GM12892 (cell line): ENCODE results near the gene HYDIN.

Experiments used
- POLR2A ChIP-seq: IDR thresholded peaks from 2 replicates; pipeline ENCODE4 v1.6.1; 2011; ENCODE audit warnings: low read depth, low read length, control low read depth
- POLR2AphosphoS5 ChIP-seq: IDR thresholded peaks from 2 replicates; pipeline ENCODE4 v1.6.1; 2011; ENCODE audit warnings: low read depth, low read length, control low read depth
- TAF1 ChIP-seq: IDR thresholded peaks from 2 replicates; pipeline ENCODE4 v1.6.1; 2011; ENCODE audit warnings: low read depth, mild to moderate bottlenecking, control low read depth, low read length, borderline replicate concordance

GRCh38 chr16:71201054-71201453, 29.5 kb downstream of the HYDIN start:
- TF ChIP-seq POLR2A: no peak
- no peak for TF ChIP-seq POLR2AphosphoS5
- no peak for TF ChIP-seq TAF1
